ENCODE results near the gene WDFY3.

- no peak for TF ChIP-seq CTCF (IDR thresholded peaks at IDR 0.05)
- TF ChIP-seq POLR2A (IDR thresholded peaks at IDR 0.05), result no peak
Measured at GRCh38 chr4:84856468-84857049, 109.9 kb downstream of the WDFY3 start.

All from Peyer's patch (tissue), 4 donors.